ENCODE results near the gene AGO1.

Gene AGO1

GRCh38 chr1:35857830-35858229, 25.2 kb upstream of the AGO1 start:
- H3K27me3 ChIP-seq (ENCODE audit: control insufficient read depth, low read length) = no peaks in the 10 kb centered on the region
- H3K36me3 ChIP-seq (ENCODE audit: control insufficient read depth, low read length) = peaks cover 9% of the 10 kb centered on the region; the same call in 1 of the 2 replicates
- H3K4me2 ChIP-seq (ENCODE audit: low read length) = no peak overlapping the region
- H3F3A ChIP-seq (ENCODE audit: control insufficient read depth, insufficient read depth) = no peaks in the 10 kb centered on the region
- no peaks in the 10 kb centered on the region for H3K4me1 ChIP-seq (ENCODE audit: control insufficient read depth, low read length)
- H3K79me2 ChIP-seq (ENCODE audit: control insufficient read depth, low read length) = no peaks in the 10 kb centered on the region
- H3K9me2 ChIP-seq (replicated peaks; ENCODE audit: control insufficient read depth, low read length) = no peaks in the 10 kb centered on the region
- no peak overlapping the region for H3K4me3 ChIP-seq (ENCODE audit: low read length)
- H3K9me3 ChIP-seq (ENCODE audit: control insufficient read depth, insufficient read depth, low read length) = no peaks in the 10 kb centered on the region
- no peaks in the 10 kb centered on the region for H4K20me1 ChIP-seq (ENCODE audit: control insufficient read depth, insufficient read depth, low read depth, low read length)
- TF ChIP-seq, protein P1, sequence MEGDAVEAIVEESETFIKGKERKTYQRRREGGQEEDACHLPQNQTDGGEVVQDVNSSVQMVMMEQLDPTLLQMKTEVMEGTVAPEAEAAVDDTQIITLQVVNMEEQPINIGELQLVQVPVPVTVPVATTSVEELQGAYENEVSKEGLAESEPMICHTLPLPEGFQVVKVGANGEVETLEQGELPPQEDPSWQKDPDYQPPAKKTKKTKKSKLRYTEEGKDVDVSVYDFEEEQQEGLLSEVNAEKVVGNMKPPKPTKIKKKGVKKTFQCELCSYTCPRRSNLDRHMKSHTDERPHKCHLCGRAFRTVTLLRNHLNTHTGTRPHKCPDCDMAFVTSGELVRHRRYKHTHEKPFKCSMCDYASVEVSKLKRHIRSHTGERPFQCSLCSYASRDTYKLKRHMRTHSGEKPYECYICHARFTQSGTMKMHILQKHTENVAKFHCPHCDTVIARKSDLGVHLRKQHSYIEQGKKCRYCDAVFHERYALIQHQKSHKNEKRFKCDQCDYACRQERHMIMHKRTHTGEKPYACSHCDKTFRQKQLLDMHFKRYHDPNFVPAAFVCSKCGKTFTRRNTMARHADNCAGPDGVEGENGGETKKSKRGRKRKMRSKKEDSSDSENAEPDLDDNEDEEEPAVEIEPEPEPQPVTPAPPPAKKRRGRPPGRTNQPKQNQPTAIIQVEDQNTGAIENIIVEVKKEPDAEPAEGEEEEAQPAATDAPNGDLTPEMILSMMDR (IDR thresholded peaks at IDR 0.05; ENCODE audit: low read depth, low read length, poor library complexity, severe bottlenecking) = peak; percentile 35
- TF ChIP-seq EZH2phosphoT487 (IDR thresholded peaks at IDR 0.05; ENCODE audit: borderline replicate concordance, low read length) = no peak
- no peak overlapping the region for H3K27ac ChIP-seq (ENCODE audit: low read depth, low read length)

GRCh38 chr1:35860696-35861095, 22.3 kb upstream of the AGO1 start:
- Histone ChIP-seq H3K9me3 (ENCODE audit: control insufficient read depth, insufficient read depth, low read length) (no peaks in the 10 kb centered on the region), H3K36me3 (ENCODE audit: control insufficient read depth, low read length) (no peaks in the 10 kb centered on the region), H4K20me1 (ENCODE audit: control insufficient read depth, insufficient read depth, low read depth, low read length) (no peaks in the 10 kb centered on the region), H3F3A (ENCODE audit: control insufficient read depth, insufficient read depth) (no peaks in the 10 kb centered on the region), H3K9me2 (replicated peaks; ENCODE audit: control insufficient read depth, low read length) (no peaks in the 10 kb centered on the region), H3K4me3 (ENCODE audit: low read length) (no peak overlapping the region), H3K27me3 (ENCODE audit: control insufficient read depth, low read length) (no peaks in the 10 kb centered on the region), H3K79me2 (ENCODE audit: control insufficient read depth, low read length) (no peaks in the 10 kb centered on the region), H3K27ac (ENCODE audit: low read depth, low read length) (no peak overlapping the region), H3K4me2 (ENCODE audit: low read length) (no peak overlapping the region), H3K4me1 (ENCODE audit: control insufficient read depth, low read length) (peaks cover 8% of the 10 kb centered on the region)
- TF ChIP-seq, protein P1 (IDR thresholded peaks at IDR 0.05; ENCODE audit: low read depth, low read length, poor library complexity, severe bottlenecking) = no peak
- no peak for TF ChIP-seq EZH2phosphoT487 (IDR thresholded peaks at IDR 0.05; ENCODE audit: borderline replicate concordance, low read length)

DNA sequence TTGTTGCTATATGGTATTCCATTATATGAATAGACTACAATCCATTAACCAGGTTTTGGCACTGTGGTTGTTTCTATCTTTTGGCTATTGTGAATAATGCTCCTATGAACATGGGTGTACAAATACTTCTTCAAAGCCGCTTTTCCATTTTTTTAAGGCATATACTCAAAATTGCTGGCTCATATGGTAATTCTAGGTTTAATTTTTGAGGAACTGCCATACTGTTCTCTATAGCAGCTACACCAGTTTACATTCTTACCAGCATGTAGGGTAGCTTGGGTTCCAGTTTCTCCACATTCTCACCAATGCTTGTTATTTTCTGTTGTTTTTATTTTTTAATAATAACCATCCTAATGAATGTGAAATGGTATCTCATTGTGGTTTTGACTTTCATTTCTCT, 19.9 kb upstream of the AGO1 start:
- Histone ChIP-seq H3K4me2 (ENCODE audit: low read length) (no peak overlapping the region), H3F3A (ENCODE audit: control insufficient read depth, insufficient read depth) (no peaks in the 10 kb centered on the region), H3K36me3 (ENCODE audit: control insufficient read depth, low read length) (no peaks in the 10 kb centered on the region), H3K4me1 (ENCODE audit: control insufficient read depth, low read length) (peaks cover 8% of the 10 kb centered on the region), H3K9me3 (ENCODE audit: control insufficient read depth, insufficient read depth, low read length) (no peaks in the 10 kb centered on the region), H3K9me2 (replicated peaks; ENCODE audit: control insufficient read depth, low read length) (no peaks in the 10 kb centered on the region), H3K4me3 (ENCODE audit: low read length) (no peak overlapping the region), H3K27ac (ENCODE audit: low read depth, low read length) (no peak overlapping the region), H3K79me2 (ENCODE audit: control insufficient read depth, low read length) (no peaks in the 10 kb centered on the region), H3K27me3 (ENCODE audit: control insufficient read depth, low read length) (no peaks in the 10 kb centered on the region), H4K20me1 (ENCODE audit: control insufficient read depth, insufficient read depth, low read depth, low read length) (no peaks in the 10 kb centered on the region)
- TF ChIP-seq, protein P1 (IDR thresholded peaks at IDR 0.05; ENCODE audit: low read depth, low read length, poor library complexity, severe bottlenecking) = no peak
- TF ChIP-seq EZH2phosphoT487 (IDR thresholded peaks at IDR 0.05; ENCODE audit: borderline replicate concordance, low read length) = no peak
